IPS-18c (cell line): ENCODE measurements around the gene ERCC5.

Experiments
- H3K4me3 ChIP-seq: 2 replicates; pipeline ENCODE4 v1.7.0; 2013; ENCODE audit warnings: low read depth, mild to moderate bottlenecking, low read length, moderate library complexity; ENCODE audit not compliant: insufficient read depth
- H3K9me3 ChIP-seq: one replicate; pipeline ENCODE4 v1.6.1; 2013; ENCODE audit warnings: mild to moderate bottlenecking, low read length, moderate library complexity; ENCODE audit not compliant: control insufficient read depth, insufficient read depth

Gene ERCC5

DNA sequence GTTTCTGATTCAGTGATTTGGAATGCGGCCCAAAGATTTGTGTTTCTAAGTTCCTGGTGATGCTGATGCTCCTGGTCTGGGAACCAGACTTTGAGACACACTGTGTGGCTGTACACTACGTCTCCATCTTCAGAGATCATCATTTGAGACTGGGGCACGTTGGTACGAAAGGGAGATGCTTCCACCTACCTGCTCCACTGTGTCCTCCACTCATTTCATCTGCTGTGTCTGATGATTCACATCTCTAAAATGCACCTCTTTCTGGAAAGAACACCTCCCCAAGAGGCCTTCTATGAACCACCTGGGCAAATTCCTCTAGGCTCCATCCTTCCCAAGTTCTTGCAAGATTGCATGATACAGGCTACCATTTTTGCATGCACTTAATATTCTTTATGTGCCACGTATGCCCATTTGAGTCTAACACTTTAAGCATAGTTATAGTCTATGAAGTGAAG is 58.6 kb downstream of the ERCC5 start:
- no peak overlapping the region for H3K4me3 ChIP-seq
- H3K9me3 ChIP-seq, result no peaks in the 10 kb centered on the region

DNA sequence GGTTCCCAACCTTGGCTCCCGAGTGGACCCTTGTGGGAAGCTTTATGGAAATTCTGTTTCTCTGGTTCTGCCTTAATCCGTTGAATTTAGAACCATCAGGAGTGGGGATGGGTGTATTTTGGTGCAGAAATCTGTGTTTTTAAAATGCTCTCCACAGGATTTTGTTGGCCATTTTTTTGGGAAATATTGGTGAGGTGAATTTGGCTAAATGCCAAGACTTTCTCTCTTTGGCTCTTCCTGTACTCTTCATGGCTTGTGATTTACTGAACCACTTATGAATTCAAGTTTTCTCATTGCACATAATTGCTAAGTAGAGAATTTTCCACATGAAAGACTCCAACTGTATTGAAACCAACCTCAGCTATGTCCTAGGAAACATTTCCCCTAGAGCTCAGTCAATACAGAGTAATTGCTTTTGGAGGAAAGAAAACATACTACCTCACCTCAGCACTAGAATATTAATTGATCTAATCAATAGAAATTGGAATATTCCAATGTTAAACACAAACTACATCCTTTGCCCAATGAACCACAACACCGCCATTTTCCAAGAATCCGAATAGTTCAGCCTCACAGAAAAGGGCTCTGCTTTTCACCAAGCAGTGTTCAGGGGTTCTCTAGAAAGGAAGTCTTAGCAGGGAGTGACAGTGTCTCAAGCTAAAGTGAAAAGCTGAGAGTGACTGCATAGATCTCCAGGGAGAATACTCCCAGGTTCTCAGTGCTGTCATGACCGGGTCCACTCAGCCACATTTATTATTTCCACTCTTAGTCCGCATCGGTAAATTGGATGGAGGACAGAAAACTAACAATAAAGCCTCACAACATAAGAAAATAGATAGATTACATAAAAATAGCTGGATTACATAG is 60.3 kb downstream of the ERCC5 start:
- Histone ChIP-seq H3K9me3 (no peaks in the 10 kb centered on the region), H3K4me3 (no peak overlapping the region)

DNA sequence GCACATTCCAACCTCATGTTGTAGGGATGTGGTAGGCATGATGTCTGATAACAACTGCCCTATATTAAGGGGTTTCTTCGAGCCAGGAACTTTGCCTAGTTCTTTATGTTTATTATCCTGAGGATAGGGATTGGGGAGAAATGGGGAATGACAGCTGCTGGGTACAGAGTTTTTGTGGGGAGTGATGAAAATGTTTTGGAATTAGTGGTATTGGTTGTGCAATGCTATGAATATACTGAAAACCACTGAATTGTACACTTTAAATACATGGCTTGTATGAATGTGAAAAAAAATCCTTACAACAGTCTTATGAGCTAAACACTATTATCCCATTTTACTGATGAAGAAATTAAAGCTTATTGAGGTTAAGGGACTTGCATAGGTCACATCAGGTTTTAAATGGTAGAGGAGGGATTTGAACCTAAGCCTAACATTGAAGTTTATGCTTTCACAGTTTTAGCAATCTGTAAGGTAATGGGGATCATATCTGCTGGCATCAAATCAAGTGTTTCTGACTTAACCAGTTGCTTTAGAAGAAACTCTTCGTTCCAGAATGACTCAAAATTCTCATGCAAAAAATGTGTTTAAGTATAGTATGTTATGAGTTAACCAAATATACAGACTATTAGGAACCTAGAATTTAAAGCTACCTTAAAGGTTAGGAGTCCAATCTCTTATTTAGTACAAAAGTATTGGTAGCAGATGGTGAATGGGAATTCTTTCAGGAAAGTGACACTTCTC is 61.4 kb downstream of the ERCC5 start:
- Histone ChIP-seq H3K4me3 (no peak overlapping the region), H3K9me3 (no peaks in the 10 kb centered on the region)

DNA sequence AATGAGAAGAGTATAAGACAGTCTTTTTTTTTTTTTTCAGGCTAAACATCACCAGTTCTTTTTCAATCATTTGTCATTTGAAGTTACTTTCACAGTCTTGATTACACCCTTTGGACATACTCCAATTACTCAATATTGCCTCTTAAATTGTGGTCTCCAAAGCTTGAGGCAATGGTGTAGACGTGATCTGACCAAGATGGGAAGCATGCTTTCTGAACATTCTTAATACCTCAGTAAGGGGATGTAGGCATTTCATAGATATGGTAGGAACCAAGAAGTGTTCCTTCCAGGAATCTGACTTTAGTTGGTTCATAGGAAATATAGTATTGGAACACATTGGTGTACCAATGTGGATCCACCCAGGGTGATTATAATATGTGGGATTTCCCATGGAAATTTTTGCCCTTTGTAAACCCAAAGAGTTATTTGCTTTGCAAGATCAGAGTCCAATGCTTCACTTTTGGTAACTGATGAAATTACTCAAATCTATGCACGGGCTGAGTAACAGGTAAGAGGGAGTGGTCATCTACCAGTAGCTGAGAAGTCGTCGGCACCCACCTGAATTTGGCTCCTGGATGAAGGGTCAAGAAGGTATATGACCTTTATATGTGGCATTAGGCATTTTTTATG is 62.2 kb downstream of the ERCC5 start:
- no peak overlapping the region for H3K4me3 ChIP-seq
- H3K9me3 ChIP-seq, result no peaks in the 10 kb centered on the region

DNA sequence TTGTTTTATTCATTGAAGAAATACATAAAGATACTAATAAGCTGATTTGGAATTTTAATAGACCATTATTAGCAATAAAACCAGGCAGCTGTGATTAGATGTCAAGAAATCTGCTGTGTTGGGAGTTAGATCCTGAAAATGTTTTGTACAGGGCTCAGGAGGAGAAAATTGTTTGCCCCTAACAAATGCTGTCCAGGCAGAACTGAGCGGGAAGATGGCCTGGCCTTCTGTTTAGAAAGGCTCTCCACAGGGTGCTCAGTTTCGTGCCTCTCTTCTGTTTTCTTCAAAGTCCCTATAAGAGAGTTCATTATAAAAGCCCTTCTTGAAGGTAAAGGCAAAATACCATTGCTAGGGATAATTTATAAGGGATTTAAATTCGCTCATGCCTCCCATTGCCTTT is 64.1 kb downstream of the ERCC5 start:
- H3K4me3 ChIP-seq, result no peak overlapping the region

DNA sequence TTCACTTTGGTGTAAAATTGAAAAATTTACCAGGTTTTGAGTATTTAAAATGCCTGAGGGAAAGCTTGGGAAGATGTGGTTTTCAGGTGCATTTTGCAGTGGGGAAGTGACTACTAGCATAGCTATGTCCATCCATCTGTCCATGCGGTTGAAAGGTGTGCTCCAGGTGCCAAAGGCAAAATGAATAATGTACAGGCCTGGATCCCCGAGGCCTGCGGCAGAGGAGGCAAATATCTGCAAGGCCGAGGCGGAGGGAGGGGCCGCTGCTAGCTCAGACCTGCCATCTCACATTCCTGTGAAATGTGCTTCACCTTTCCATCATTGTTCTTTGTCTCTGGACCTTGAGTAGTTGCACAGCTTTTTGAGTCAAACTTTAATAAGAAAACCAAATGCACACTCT is 65.5 kb downstream of the ERCC5 start:
- Histone ChIP-seq H3K4me3 (no peak overlapping the region), H3K9me3 (no peaks in the 10 kb centered on the region)

More for the DNA sequence above, 64.1 kb downstream of the ERCC5 start:
- no peaks in the 10 kb centered on the region for H3K9me3 ChIP-seq

DNA sequence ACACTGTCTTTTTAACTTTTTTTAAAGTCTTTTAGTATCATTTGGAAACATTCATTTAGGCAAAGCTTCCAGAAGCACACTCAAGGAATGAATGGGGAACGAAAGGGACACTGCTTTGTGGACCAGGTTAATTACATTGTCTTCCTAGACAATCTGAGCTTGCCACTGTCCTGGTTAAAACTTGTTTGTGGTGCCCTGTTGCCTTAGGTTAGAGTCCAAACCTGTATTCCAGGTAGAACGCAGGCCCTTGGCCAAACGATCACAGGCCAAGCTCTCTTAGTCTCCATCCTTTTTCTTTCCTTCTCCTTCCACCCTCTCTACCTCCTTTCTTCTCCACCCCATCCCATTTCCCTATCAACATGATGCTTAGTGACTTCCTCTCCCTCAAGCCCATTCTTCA is 66.8 kb downstream of the ERCC5 start:
- Histone ChIP-seq H3K4me3 (no peak overlapping the region), H3K9me3 (no peaks in the 10 kb centered on the region)

DNA sequence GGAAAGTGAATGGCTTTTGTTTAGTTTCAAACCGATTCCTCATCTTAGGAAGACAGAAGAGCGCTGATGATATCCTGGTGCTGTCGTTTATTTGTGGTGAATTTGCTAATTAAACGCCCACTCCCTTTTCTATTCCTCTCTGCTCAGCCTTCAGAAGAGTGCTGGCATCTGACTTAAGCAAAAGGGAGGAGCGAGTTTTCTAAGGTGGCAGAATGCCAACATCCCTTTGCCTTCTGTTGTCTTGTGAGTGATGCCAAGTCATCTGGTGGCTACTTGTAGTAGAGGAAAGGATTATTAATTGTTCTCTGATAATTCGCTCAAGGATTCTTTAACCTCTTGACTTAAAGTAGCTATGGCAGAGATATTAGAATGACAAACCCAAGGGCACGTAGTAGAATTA is 68.1 kb downstream of the ERCC5 start:
- H3K4me3 ChIP-seq, result no peak overlapping the region
- H3K9me3 ChIP-seq, result no peaks in the 10 kb centered on the region

DNA sequence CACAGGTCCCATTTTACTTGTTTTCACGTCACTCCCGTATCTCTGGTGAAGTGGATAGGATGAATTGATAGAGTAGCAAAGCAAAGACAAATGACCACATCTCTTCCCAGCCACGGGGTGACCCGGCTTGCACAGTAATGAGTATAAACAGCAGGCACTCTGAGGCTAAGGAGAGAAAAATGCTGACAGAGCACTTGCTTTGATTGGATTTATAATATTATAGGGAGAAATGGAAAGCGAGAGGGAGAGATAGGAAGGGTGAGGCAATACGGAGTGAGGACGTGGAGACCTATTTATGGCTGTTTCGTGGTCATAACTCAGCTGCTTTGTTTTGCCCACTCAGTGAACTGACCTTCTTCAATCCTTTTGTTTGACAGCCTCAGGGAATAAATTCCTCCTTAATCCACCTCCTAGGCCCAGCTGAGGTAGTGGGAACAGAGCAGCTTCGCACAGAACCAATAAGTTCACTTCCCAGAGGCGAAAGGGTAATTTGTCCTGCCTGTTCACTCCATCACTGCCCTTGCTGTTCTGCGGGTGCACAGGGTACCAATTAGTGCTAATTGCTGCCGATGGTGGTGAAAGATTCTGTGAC is 68.6 kb downstream of the ERCC5 start:
- Histone ChIP-seq H3K4me3 (no peak overlapping the region), H3K9me3 (no peaks in the 10 kb centered on the region)

DNA sequence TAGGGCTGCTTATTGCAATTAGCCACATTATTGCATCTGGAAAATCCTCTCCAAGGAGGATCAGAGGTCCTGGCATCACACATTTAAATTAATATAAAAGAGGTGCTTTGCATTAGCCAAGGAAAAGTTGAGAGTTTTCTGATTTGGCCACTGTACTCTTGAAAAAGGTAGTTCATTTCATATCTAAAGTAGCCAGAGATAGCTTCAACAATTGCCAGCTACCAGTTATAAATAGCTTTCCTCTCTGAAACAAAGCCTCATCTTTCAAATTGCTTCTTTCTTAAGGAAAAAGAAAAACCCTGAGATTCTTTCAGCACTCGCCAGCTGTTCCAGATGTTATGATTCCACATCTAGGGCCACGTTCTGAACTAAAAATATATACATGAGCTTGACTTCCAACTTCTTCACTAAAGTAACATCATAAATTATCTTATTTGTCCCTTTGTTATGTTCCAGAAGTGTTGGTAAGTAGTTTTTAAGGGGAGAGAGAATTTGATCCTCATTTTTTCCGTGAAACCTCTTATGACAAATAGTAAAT is 69.6 kb downstream of the ERCC5 start:
- H3K4me3 ChIP-seq, result no peak overlapping the region
- H3K9me3 ChIP-seq, result no peaks in the 10 kb centered on the region

DNA sequence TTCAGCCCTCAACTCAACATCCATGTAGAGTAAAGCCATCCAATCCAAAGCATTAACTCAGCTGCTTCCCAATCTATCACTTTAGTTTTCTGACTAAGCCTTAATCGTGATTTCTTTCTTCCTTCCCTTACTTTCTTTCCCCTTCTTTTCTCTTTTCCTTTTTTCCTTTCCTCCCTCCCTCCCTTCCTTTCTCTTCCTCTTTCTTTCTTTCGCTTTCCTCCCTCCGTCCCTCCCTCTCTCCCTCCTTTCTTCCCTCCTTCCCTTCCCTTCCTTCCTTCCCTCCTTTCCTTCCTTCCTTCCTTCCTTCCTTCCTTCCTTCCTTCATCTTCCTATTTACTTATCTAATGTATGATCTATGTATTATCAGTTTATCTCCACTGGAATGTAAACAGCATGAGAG is 71.2 kb downstream of the ERCC5 start:
- no peaks in the 10 kb centered on the region for H3K9me3 ChIP-seq
- no peak overlapping the region for H3K4me3 ChIP-seq

DNA sequence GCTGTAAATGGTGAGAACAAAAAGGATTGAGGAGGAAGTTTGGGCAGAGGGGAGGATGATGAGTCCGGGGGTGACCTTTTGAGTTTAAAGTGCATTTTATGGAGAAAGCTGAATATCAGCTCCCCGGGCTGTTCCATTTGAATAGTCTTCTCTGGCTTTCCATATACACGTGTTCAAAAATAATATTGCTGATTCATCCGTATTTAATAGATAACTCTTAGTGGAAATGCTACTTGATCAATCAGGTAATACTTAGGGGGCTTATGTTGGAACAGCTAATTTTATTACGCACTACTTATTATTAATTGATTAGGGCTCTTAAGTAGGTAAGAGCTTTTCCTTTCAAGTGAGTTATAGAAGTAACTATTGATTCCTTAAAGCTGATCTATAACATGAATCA is 76.4 kb downstream of the ERCC5 start:
- no peaks in the 10 kb centered on the region for H3K9me3 ChIP-seq
- no peak overlapping the region for H3K4me3 ChIP-seq
